GM21723 (cell line): ENCODE results near the gene FAM186B.

ENCODE experiments used
- ATAC-seq: cut with Tn5 transposase; IDR thresholded peaks from one replicate; pipeline ENCODE4 v1.9.1; 2021; ENCODE audit warnings: mild to moderate bottlenecking, moderate library complexity; ENCODE audit not compliant: unreplicated experiment

The FAM186B gene

DNA sequence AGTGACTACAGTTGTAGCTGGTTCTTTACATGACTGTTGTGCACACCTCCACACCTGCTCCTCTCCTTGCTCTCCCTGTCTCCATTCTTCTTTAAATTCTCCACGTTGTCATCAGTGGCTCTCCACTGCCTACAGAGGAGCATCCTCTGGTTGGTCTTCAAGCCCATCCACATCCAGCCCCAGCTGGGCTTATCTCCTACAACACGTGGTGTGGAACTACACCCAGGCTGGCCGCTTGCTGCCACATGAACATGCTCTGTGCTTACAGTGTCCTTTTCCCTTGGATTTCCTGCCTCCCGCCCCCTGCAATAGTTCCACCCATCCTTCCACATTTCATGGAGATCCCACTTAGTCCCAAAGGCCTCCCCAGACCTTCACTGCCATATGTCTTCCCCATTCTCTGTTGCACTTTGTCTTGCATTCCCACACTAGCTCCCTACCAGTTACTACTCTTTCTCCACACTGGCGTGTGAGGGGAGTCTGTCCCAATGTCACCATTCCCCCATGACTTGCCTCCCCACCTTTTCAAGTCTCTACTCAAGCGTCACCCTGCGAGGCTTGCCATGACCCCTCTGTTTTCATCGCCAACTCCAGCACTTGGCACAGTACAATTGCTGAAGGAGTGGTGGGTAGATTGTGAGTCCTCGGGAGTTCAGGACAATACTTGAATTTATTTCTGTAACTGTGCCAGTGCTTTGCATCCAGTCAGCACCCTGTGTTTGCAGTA is 27.7 kb downstream of the FAM186B start:
- no peak for ATAC-seq

- no peak for ATAC-seq
These were observed 36.8 kb downstream of the FAM186B start for GRCh38 chr12:49568442-49569162.

DNA sequence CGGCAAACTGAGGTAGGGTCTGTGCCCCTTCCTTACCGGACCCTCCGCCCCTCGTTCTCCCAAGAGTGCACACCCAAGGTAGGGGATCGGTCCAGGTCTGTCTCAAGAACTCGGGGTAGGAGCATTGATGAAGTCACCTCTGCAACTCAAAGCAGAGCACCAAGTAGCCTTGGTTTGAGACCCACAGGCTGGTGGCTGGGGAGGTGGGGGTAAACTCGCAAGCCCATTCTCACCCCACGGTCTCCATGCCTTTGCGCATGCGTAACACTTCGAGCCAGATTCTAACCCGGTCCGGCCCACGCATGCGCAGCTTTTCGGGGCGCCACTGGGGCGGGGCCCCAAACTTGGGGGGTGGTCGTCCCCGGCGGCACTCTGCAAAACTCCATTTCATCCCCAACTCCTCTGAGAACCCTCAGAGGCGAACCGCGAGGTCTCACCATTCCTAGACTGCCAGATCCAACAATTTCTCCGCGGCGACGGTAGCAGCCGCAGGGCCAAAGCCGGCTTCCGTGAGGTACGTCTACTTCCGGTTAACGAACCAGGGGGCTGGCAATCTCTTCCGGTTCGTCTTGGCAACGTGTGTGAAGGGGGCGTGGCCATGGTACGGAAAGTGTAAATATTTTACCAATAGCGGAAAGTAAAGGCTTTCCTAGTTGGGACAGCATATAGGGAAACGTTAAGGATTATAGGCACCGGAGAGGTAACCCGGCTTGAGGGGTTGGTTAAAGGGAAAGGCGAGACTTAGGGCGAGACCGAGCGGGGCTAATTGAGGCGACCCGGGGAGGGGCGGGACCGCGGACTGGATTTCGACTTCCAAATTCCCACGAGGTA is 37.6 kb downstream of the FAM186B start, which contains the start of gene MCRS1:
Gene MCRS1 (minus strand): TSS at position 532 of the 831 bp plus-strand sequence. CDS start 1,411 bp downstream, outside the sequence.
- ATAC-seq, result peak; percentile 80

- peak; percentile 10 for ATAC-seq
These were observed 38.2 kb downstream of the FAM186B start for GRCh38 chr12:49567302-49567610.

DNA sequence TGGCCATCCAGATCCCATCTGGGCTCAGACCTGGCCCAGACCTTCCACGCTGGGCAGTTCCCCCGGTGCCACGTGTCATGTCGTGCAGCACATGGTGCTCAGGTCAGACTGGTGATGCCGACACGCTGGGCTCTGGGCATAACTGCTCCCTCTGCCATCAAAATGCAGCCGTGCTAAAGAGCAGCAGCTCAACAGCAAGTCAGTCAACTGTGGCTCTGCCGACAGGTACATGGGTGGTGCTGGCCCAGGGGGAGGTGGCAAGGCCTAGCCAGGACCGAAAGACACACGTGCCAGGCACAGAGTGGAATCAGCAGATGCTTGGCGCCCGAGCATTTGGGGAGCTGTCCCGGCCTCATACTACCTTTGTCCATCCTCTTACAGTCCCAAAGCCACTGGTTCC is 39.1 kb downstream of the FAM186B start:
- no peak for ATAC-seq

GRCh38 chr12:49565406-49566265 is 39.8 kb downstream of the FAM186B start:
- no peak for ATAC-seq

DNA sequence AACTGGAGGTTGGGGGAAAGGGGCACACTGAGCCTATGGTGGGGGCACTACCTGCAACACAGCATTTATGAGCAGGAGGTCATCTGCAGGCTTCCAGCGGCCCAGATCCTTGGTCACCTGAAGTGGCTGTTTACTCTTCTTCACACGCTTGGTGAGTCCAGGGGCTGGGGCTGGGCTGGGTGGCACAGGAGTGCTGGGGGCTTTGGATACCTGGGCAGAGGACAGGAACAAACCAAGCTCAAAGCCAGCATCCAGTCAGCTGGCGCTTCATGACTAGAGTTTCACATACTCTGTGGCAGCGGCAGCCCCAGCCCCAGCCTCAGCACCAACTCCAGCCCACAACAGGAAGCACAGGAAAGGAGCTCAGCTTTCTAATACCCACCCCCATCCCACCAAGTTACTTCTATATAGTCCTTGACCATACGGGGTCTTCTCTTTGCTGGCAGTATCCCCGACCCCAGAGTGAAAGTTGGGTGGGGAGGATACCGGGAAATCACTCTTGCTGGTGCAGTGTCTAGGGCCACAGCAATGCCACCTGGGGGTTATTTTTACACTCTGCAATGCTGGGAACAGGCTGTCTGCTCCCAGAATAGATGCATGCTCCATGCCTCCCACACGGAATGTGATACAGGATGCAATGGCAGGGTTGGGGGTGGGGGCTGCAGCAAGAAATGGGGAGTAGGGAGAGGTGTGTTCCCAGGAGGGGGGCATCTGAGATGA is 40.6 kb downstream of the FAM186B start:
- ATAC-seq, result no peak

DNA sequence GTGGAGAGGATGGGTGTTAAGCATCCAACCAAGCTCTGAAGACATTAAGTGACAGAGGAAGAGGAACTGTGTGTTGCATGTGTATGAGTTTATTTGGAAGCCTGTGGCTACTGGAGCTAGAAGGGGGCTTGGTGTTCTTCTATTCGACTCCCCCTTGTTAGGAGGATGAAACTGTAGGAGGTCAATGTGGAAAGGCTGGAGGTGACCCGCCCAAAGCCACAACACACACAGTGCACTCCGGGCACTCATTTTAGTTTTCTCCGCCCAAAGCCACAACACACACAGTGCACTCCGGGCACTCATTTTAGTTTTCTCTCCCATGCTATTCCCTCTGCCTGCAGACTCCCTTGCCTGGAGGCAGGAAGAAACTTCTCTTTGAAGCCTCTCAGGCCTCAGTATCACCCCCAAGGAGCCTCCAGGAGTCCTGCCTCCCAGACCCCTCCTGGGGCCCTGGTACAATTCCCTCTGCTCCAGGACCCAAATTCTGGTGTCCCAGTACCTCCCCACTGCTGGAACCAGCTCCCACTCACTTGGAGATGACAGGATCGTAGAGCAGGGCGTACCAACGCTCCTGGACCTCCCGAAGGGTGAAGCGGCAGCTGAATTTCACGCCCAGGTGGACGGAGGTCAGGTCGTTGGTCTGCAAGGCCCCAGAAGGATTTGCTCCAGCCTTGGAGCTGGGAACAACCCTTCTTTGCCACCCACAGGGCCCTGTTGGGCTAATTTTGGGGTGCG is 41.3 kb downstream of the FAM186B start:
- no peak for ATAC-seq

- no peak for ATAC-seq
These were observed 42.6 kb downstream of the FAM186B start for GRCh38 chr12:49562831-49563230.

DNA sequence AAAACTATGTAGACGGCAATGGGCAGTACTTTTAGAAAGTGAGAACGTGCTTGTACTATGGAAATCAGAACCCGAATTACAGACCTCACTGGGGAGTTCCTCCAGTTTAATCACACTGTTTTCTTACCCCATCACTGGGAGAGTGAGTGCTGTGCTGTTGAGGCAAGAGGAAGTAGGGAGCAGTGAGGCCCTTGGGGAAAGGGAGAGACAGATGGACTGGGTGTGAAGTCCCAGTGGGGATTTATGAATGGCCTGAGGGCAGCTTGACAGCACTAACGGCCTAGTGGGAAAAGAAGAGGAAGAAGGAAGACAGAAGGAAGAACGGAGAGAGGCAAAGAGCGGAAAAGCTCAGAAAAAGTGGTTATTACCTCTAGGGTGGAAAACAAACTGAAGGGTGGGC is 43.2 kb downstream of the FAM186B start:
- ATAC-seq, result no peak

GRCh38 chr12:49560695-49561094 is 44.7 kb downstream of the FAM186B start:
- no peak for ATAC-seq

GRCh38 chr12:49559011-49559675 is 46.3 kb downstream of the FAM186B start:
- no peak for ATAC-seq

GRCh38 chr12:49558526-49558925 is 46.9 kb downstream of the FAM186B start:
- ATAC-seq, result no peak

DNA sequence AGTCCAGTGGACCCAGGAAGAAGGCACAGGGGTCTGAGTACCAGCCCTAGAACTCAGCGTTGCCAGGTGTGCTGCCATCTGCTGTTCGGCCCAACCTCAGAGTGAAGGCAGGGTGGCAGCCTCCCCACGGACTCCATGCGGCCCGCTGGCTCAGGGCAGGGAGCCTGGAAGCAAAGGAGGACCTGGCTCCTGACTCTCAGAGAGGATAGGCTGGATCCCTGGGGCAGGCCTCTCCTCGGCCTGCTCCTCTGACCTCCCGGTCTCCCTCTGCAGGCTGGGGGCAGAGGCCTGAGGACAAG is 47.6 kb downstream of the FAM186B start:
- no peak for ATAC-seq

DNA sequence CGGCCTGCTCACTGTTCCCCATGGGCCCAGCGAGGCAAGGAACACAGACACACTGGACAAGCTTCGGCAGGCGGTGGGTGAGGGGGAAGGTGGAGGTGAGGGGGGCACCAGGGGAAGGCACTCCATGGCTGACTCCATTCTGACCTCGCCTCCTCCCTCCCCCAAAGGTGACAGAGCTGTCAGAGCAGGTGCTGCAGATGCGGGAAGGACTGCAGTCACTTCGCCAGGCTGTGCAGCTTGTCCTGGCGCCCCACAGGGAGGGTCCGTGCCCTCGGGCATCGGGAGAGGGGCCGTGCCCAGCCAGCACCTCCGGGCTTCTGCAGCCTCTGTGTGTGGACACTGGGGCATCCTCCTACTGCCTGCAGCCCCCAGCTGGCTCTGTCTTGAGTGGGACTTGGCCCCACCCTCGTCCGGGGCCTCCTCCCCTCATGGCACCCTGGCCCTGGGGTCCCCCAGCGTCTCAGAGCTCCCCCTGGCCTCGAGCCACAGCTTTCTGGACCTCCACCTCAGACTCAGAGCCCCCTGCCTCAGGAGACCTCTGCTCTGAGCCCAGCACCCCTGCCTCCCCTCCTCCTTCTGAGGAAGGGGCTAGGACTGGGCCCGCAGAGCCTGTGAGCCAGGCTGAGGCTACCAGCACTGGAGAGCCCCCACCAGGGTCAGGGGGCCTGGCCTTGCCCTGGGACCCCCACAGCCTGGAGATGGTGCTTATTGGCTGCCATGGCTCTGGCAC is 48.1 kb downstream of the FAM186B start:
- ATAC-seq, result no peak

DNA sequence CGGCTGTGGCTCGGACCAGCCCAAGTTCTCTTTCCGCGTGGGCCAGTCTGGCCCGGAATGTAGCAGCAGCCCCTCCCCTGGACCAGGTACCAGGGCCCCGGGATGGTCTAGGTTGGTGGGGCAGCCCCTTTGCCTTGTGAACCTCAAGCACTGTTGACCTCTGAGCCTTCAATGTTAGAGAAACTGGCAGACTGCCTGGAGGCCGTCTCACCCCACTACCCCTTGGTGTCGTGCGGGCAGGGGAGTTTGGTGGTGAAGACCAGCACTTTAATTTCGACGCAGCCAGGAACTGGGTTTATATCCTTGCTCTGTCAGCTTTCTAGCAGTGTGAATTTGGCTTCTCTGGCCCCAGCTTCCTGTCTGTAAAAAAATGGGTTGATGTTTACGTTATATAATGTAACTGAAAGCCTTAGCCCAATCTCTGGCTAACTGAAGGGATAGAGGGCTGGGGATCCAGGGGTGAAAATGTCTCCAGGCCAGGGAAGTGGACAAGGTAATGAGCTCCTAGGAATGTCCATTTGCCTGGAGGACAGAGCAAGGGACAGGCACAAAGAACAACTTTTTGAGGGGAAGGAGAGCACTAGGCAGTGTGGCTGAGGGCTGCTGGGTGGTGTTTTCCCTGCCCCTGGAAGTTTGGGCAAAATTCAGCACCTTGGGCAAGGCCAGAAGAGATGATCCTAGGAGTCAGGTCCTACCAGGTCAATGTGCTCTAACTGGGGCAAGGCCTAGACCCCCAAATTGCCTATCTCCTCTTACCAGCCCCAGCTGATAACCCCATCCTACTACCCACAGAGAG is 48.9 kb downstream of the FAM186B start:
- ATAC-seq, result no peak

DNA sequence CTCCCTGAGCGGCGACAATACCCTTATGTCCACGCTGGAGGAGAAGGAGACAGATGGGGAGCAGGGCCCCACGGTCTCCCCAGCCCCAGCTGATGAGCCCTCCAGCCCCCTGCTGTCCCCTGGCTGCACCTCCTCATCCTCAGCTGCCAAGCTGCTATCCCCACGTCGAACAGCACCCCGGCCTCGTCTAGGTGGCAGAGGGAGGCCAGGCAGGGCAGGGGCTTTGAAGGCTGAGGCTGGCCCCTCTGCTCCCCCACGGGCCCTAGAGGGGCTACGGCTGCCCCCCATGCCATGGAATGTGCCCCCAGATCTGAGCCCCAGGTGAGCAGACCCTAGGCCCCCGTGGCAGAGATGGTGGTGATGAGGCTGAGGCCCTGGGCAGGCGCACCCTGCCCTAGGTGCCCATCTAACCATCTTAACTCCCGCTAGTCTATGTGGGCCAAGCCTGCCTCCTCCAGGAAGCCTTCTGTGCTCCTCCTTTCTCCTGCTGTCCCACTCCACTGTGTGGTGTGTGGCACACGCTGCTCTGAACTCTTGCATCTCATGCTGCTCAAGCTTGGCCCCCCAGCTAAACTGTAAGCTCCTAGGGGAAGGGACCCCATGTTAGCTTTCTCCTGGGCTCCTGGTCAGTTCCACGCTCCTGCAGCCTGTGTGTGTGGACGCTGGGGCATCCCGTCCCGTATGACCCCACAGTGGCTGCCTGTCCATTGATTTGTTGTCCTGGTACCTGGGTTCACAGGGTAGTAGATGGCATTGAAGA is 49.6 kb downstream of the FAM186B start:
- ATAC-seq, result no peak
